Esophagus squamous epithelium (tissue), 4 donors: Measurements from ENCODE around the gene SPDYE3.
"Not testable (repeated sequence)": the region's sequence is repeated elsewhere in the genome, so short reads cannot be mapped to it uniquely, and the experiment has no call there.

Experiments
- CTCF ChIP-seq, 6 experiments: fragments of 450-650 bp in 4 of 6; fragments of 200-600 bp in 2 of 6; sonication (generic) in 2 of 6; IDR thresholded peaks; one replicate each; pipeline ENCODE4 v1.5.1; 2016 to 2019; ENCODE audit warnings: antibody characterized with exemption in 6 of 6, mild to moderate bottlenecking in 4 of 6, moderate library complexity in 4 of 6
- POLR2A ChIP-seq, 4 donors: fragments of 450-650 bp; IDR thresholded peaks; one replicate each; pipeline ENCODE4 v1.6.1; 2017; ENCODE audit warnings: antibody characterized with exemption in 4 of 4, mild to moderate bottlenecking in 4 of 4, moderate library complexity in 3 of 4

GRCh38 chr7:100344560-100345287, 37.2 kb downstream of the SPDYE3 start:
- TF ChIP-seq CTCF (IDR thresholded peaks at IDR 0.05): peak in 4 of 6 experiments; percentile 16 to 31 (median 20)
- not testable (repeated sequence) for TF ChIP-seq POLR2A (IDR thresholded peaks at IDR 0.05)
